GM18907 (cell line): ENCODE results near the gene C2orf15.
A peak's percentile ranks its signal among the peaks of the same experiment; 100 is the strongest.
"Not testable (repeated sequence)": the region's sequence is repeated elsewhere in the genome, so short reads cannot be mapped to it uniquely, and the experiment has no call there.

ENCODE experiments used
- ATAC-seq: cut with Tn5 transposase; IDR thresholded peaks from one replicate; pipeline ENCODE4 v1.9.1; 2021; ENCODE audit warnings: mild to moderate bottlenecking, moderate library complexity; ENCODE audit not compliant: unreplicated experiment

Gene C2orf15

GRCh38 chr2:99159594-99159993 lies 18.1 kb downstream of the C2orf15 start:
- ATAC-seq: no peak

- no peak for ATAC-seq
Observed at GRCh38 chr2:99166218-99166617, 24.7 kb downstream of the C2orf15 start.

GRCh38 chr2:99169534-99169933 lies 28.0 kb downstream of the C2orf15 start:
- ATAC-seq: peak; percentile 54

GRCh38 chr2:99171377-99172140 lies 30.1 kb downstream of the C2orf15 start:
- no peak for ATAC-seq

- ATAC-seq: peak; percentile 88
Observed at GRCh38 chr2:99180755-99181623, 39.5 kb downstream of the C2orf15 start, which contains the start of the genes MITD1 and MRPL30. Gene MITD1 (minus strand): TSS chr2:99181058. CDS start chr2:99180981, 77 bp downstream. Gene MRPL30 (plus strand): TSS chr2:99181184. CDS start chr2:99186204, 5,020 bp downstream.

GRCh38 chr2:99181624-99182000 lies 40.1 kb downstream of the C2orf15 start:
- ATAC-seq: no peak

- no peak for ATAC-seq
Observed at GRCh38 chr2:99183025-99183424, 41.5 kb downstream of the C2orf15 start.

GRCh38 chr2:99184811-99185210 lies 43.3 kb downstream of the C2orf15 start:
- ATAC-seq: no peak

- no peak for ATAC-seq
Observed at GRCh38 chr2:99187011-99187410, 45.5 kb downstream of the C2orf15 start.

GRCh38 chr2:99188357-99188756 lies 46.9 kb downstream of the C2orf15 start:
- ATAC-seq: no peak

- no peak for ATAC-seq
Observed at GRCh38 chr2:99190548-99190947, 49.0 kb downstream of the C2orf15 start.

GRCh38 chr2:99192364-99192763 lies 50.9 kb downstream of the C2orf15 start:
- ATAC-seq: not testable (repeated sequence)

- no peak for ATAC-seq
Observed at GRCh38 chr2:99198103-99198841, 56.8 kb downstream of the C2orf15 start.

- ATAC-seq: no peak
Observed at GRCh38 chr2:99200076-99200800, 58.7 kb downstream of the C2orf15 start.
